ENCODE results near the gene TSPAN6.

DNA sequence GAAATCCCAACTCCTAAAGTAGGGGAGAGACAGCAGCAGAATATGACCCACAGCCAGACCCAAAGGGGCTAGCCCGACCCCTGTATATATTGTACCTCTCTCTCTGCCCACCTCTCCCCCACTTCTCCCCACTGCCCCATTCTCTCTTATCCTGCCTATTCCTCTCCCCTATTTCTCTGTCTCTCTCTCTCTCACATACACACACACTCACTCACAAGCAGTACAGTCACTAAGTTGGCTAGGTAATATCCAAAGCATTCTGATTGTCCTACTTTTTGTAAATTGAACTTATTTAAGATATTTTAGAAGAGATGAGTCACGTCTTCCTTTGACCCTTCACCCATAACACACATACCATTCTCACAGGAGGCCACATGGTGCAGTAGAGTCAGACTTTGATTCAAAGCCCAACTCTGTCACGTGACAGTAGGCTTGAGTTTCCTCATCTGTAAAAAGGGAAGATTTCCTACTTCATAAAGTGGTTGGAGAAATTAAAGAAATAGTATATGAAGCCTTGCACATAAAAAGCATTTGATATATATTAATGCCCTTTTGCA lies 36.9 kb upstream of the TSPAN6 start:
- TF ChIP-seq POLR2A (IDR thresholded peaks at IDR 0.05) (no peak), POLR2AphosphoS5 (IDR thresholded peaks at IDR 0.05) (no peak)
- TF ChIP-seq, protein P1, sequence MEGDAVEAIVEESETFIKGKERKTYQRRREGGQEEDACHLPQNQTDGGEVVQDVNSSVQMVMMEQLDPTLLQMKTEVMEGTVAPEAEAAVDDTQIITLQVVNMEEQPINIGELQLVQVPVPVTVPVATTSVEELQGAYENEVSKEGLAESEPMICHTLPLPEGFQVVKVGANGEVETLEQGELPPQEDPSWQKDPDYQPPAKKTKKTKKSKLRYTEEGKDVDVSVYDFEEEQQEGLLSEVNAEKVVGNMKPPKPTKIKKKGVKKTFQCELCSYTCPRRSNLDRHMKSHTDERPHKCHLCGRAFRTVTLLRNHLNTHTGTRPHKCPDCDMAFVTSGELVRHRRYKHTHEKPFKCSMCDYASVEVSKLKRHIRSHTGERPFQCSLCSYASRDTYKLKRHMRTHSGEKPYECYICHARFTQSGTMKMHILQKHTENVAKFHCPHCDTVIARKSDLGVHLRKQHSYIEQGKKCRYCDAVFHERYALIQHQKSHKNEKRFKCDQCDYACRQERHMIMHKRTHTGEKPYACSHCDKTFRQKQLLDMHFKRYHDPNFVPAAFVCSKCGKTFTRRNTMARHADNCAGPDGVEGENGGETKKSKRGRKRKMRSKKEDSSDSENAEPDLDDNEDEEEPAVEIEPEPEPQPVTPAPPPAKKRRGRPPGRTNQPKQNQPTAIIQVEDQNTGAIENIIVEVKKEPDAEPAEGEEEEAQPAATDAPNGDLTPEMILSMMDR (IDR thresholded peaks at IDR 0.05): no peak
